ENCODE data around the gene GPC6.
A peak's percentile ranks its signal among the peaks of the same experiment; 100 is the strongest.

GPC6 gene

GRCh38 chr13:94248454-94249228 lies 1022.0 kb downstream of the GPC6 start:
- DNase-seq (ENCODE audit: low read depth) = no peak

- peak; percentile 86 for DNase-seq (ENCODE audit: low read depth)
These were observed 1022.9 kb downstream of the GPC6 start for GRCh38 chr13:94249512-94249911.

- DNase-seq (ENCODE audit: low read depth) = no peak
These were observed 1025.4 kb downstream of the GPC6 start for GRCh38 chr13:94251831-94252608.

DNA sequence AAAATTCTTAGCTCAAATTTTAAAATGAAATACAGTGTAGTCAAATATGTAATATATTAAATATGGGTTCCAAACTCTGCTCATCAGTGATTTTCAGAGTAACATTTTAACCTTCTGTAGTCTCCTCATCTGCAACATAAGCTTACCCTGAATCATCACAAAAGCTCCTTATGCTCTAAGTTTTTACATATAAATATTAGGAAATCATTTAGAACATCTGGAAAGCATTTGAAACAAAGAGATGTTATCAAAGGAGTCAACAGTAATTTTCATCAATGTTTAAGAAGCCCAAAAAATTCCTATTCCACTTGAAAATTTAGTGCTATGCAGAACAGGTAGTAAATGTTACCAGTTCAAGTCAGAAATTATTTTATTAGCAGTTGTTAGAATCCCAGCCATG lies 1028.1 kb downstream of the GPC6 start:
- no peak for DNase-seq (ENCODE audit: low read depth)

DNA sequence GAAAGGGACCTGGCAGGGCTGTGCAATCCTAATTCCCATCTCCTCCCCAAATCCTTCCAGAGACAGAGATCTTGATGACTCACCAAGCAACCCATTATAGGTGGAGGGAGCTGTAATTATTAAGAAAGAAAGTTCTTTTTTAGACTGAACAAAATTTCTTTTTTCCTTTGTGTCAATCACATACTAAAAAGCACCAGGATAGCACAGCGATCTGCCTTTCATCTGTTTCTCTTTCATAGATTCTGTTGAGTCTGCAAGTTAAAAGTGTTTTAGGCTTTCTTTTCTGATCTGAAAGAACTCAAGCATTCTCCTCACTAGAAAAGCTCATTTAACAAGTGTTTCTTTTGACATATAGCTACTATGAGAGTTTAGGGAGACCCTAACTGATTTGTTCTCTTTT lies 1030.1 kb downstream of the GPC6 start:
- no peak for DNase-seq (ENCODE audit: low read depth)

- no peak for DNase-seq (ENCODE audit: low read depth)
These were observed 1033.4 kb downstream of the GPC6 start for GRCh38 chr13:94259984-94260383.

- no peak for DNase-seq (ENCODE audit: low read depth)
These were observed 1034.6 kb downstream of the GPC6 start for GRCh38 chr13:94261163-94261562.

DNA sequence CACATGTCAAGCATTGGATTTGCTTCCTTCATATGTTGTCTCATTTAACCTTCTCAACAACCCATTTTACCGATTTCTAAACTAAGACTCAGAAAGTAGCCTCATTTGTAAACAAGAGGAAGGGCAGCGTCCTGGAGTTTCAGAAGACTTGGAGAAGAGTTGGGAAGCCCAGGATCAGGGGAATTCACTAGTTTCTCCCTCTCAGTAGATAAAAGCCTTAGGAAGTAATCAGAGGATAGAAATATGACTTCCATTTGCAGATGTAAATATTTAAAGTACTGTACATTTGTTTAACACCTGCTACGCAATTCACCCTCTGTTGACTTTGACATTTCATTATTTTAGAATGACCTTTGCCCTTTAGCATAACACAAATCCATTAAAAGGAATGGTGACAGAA lies 1036.4 kb downstream of the GPC6 start:
- no peak for DNase-seq (ENCODE audit: low read depth)

GRCh38 chr13:94267581-94268366 lies 1041.2 kb downstream of the GPC6 start:
- no peak for DNase-seq (ENCODE audit: low read depth)

GRCh38 chr13:94268661-94269060 lies 1042.1 kb downstream of the GPC6 start:
- DNase-seq (ENCODE audit: low read depth) = no peak

- DNase-seq (ENCODE audit: low read depth) = no peak
These were observed 1043.0 kb downstream of the GPC6 start for GRCh38 chr13:94269557-94269956.

GRCh38 chr13:94270556-94270955 lies 1043.9 kb downstream of the GPC6 start:
- DNase-seq (ENCODE audit: low read depth) = no peak

DNA sequence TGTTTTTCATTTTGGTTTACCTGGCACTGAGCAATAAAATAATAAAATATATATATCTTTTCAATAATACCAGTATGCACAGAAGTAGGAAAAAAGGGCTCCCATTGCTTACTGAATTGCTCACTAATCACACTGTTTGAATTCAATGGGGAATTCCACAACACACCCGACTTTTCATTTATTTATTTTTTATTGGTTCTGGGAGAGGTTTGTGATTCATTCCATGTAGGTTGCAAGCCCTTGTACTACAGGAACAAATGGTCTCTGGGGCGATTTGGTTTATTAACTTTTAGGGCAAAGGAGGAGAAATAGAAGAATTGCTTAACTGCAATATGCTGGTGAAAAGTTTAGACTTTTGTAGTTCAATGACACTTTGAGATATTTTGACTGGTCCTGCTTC lies 1045.4 kb downstream of the GPC6 start:
- DNase-seq (ENCODE audit: low read depth) = no peak

DNA sequence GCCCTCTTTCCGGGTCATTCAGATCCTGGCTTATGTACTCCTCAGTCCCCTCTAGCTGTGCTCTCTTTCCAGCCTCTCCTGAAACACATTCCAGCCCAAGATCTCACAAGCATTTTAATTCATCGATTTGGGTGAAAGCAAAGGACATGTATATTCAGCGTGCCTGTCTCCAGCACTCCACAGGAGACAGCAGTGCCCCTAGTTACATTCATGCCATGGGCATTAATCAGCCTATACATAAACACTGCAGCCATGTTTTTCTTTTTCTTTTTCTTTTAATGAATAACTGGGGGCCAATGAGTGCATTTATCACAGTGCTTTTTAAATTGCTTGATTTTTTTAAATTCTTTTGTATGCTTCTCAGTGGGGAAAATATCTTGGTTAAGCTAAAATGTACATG lies 1053.7 kb downstream of the GPC6 start:
- DNase-seq (ENCODE audit: low read depth) = peak; percentile 18

GRCh38 chr13:94280845-94281244 lies 1054.2 kb downstream of the GPC6 start:
- DNase-seq (ENCODE audit: low read depth) = no peak

GRCh38 chr13:94286581-94286980 lies 1060.0 kb downstream of the GPC6 start:
- no peak for DNase-seq (ENCODE audit: low read depth)

- DNase-seq (ENCODE audit: low read depth) = no peak
These were observed 1065.2 kb downstream of the GPC6 start for GRCh38 chr13:94291631-94292322.

DNA sequence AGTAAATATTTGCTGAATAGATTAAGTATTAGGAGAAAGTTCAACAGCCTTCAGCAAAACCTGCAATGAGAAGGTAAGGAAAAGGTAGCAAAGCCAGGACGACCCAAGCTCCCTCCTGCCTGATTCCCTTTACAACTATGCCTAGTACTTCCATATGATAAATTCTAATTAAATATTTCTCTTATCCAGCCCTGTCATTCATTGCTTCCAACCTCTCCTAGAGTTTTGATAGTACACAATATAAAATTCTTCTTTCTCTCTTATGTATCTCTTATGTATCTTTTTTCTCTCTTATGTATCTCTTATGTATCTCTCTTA lies 1065.7 kb downstream of the GPC6 start:
- DNase-seq (ENCODE audit: low read depth) = no peak

GRCh38 chr13:94296471-94296870 lies 1069.9 kb downstream of the GPC6 start:
- DNase-seq (ENCODE audit: low read depth) = no peak

DNA sequence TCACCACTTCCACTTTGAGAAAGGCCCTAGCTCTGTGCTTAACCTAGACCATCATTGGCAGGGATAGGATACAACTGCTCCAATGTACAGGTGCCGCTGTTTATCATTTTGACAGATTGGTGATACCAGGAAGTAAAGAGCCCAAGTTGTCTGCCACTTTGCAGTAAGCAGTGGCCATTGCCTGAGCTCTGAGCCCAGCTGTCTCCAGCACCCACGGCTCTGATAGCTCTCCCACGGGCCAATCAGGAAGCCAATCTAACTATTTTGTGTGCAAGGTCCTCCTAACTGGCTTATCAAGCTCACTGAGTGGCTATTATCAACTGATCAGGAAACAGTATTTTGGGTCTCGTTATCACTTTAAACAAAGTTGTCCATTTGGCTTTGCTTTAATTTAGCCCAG lies 1071.7 kb downstream of the GPC6 start:
- DNase-seq (ENCODE audit: low read depth) = no peak

DNA sequence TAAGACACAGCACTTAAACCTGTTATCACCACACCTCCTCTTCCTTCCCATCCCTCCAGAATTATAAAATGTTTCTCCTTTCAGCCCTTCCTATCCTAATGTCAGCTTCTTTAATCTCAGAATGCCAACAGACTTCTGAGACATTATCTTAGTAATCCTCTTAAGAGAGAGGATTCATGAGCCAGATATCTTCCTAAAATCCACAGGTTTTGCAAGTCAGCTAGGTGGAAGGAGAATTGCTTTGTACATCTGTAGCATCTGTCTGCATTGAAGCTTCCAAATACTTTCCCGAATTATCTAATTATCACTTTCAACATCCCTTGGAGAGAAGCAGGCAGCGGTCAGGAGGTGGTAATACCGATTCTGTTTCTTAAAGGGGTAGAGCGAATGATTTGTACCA lies 1073.8 kb downstream of the GPC6 start:
- no peak for DNase-seq (ENCODE audit: low read depth)

DNA sequence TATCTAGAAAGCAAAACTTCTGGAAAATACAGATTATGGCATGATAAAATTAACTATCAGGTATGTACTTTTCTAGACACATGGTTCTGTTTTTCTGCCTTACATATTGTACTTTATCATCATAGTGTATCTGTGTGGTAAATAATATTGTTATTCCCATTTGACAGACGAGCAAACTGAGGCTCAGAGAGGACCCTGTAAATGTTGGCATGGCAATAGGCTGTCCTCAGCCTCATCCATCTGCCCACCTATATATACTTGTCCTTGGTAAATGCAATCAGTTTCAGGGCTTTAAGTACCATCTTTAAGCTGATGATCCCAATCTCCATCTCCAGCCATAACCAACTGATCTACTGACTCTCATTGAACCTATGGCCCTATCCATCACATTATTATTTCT lies 1074.9 kb downstream of the GPC6 start:
- no peak for DNase-seq (ENCODE audit: low read depth)
